KMS-11 (cell line): Measurements from ENCODE around the gene CTCF.

Experiments
- H2AFZ ChIP-seq: fragments of 200-600 bp; sonication (generic); 2 replicates; pipeline ENCODE4 v1.6.1; 2016; ENCODE audit warnings: antibody characterized with exemption, mixed run types, low read depth
- H3K27ac ChIP-seq: fragments of 200-600 bp; sonication (generic); 2 replicates; pipeline ENCODE4 v1.6.1; 2016; ENCODE audit warnings: mild to moderate bottlenecking, mixed run types
- H3K27me3 ChIP-seq: fragments of 200-600 bp; sonication (generic); 2 replicates; pipeline ENCODE4 v1.6.1; 2017; ENCODE audit warnings: mild to moderate bottlenecking, low read depth, mixed run types, moderate library complexity; ENCODE audit not compliant: insufficient read depth
- H3K36me3 ChIP-seq: fragments of 200-600 bp; sonication (generic); 2 replicates; pipeline ENCODE4 v1.6.1; 2017; ENCODE audit warnings: mild to moderate bottlenecking, mixed run types; ENCODE audit not compliant: insufficient read depth
- H3K4me1 ChIP-seq: fragments of 200-600 bp; sonication (generic); 2 replicates; pipeline ENCODE4 v1.6.1; 2016; ENCODE audit warnings: mild to moderate bottlenecking, low read depth, mixed run types; ENCODE audit not compliant: poor library complexity, severe bottlenecking
- H3K4me2 ChIP-seq: fragments of 200-600 bp; sonication (generic); 2 replicates; pipeline ENCODE4 v1.7.0; 2016; ENCODE audit warnings: mild to moderate bottlenecking, mixed run types
- H3K4me3 ChIP-seq: fragments of 200-600 bp; sonication (generic); IDR thresholded peaks from 2 replicates; pipeline ENCODE4 v1.6.1; 2017; ENCODE audit warnings: low read depth, low read length, mixed read lengths; ENCODE audit not compliant: insufficient read depth
- H3K79me2 ChIP-seq: fragments of 200-600 bp; sonication (generic); 2 replicates; pipeline ENCODE4 v1.6.1; 2016; ENCODE audit warnings: low read depth, mixed run types; ENCODE audit not compliant: insufficient read depth
- H3K9ac ChIP-seq: fragments of 200-600 bp; sonication (generic); 2 replicates; pipeline ENCODE4 v1.6.1; 2016; ENCODE audit warnings: mild to moderate bottlenecking, mixed run types
- H4K20me1 ChIP-seq: fragments of 200-600 bp; sonication (generic); 2 replicates; pipeline ENCODE4 v1.6.1; 2016; ENCODE audit warnings: mild to moderate bottlenecking, mixed run types; ENCODE audit not compliant: insufficient read depth
- TF ChIP-seq, protein P1 (sequence below): fragments of 200-600 bp; sonication (generic); conservative IDR thresholded peaks from 2 replicates; pipeline ENCODE4 v1.6.1; 2017; ENCODE audit warnings: low read depth, mild to moderate bottlenecking, antibody characterized with exemption, low read length, moderate library complexity, mixed read lengths

CTCF gene

DNA sequence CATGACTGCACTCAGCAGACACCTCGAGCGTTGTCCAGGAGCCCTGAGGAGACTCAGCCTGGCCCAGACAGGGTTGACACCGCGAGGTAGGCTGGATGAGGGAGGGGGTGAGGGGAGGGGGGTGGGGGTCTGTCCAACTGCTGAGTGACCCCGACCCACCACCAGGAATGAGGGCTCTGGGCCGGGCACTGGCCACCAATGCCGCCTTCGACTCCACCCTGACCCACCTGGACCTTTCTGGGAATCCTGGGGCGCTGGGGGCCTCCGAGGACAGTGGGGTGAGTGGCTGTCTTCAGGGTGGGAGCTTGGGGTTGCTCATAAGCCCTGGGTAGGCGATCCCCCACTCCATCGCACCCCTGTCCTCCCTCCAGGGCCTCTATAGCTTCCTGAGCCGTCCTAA, 85.4 kb downstream of the CTCF start:
- Histone ChIP-seq H3K9ac (no peak overlapping the region), H3K36me3 (no peaks in the 10 kb centered on the region; the same call in 1 of the 2 replicates), H3K4me3 (no peak overlapping the region), H3K79me2 (peaks cover 10% of the 10 kb centered on the region; the same call in 1 of the 2 replicates), H4K20me1 (no peaks in the 10 kb centered on the region), H3K27ac (no peak overlapping the region), H3K4me1 (peaks cover 12% of the 10 kb centered on the region), H3K4me2 (no peak overlapping the region), H3K27me3 (no peaks in the 10 kb centered on the region), H2AFZ (no peak overlapping the region)
- TF ChIP-seq, protein P1, sequence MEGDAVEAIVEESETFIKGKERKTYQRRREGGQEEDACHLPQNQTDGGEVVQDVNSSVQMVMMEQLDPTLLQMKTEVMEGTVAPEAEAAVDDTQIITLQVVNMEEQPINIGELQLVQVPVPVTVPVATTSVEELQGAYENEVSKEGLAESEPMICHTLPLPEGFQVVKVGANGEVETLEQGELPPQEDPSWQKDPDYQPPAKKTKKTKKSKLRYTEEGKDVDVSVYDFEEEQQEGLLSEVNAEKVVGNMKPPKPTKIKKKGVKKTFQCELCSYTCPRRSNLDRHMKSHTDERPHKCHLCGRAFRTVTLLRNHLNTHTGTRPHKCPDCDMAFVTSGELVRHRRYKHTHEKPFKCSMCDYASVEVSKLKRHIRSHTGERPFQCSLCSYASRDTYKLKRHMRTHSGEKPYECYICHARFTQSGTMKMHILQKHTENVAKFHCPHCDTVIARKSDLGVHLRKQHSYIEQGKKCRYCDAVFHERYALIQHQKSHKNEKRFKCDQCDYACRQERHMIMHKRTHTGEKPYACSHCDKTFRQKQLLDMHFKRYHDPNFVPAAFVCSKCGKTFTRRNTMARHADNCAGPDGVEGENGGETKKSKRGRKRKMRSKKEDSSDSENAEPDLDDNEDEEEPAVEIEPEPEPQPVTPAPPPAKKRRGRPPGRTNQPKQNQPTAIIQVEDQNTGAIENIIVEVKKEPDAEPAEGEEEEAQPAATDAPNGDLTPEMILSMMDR, result no peak

- TF ChIP-seq, protein P1, result no peak
- Histone ChIP-seq H2AFZ (no peak overlapping the region), H3K79me2 (peaks cover 10% of the 10 kb centered on the region; the same call in 1 of the 2 replicates), H3K36me3 (no peaks in the 10 kb centered on the region; the same call in 1 of the 2 replicates), H3K27ac (no peak overlapping the region), H3K27me3 (no peaks in the 10 kb centered on the region), H3K9ac (no peak overlapping the region), H4K20me1 (no peaks in the 10 kb centered on the region), H3K4me1 (peaks cover 12% of the 10 kb centered on the region), H3K4me2 (no peak overlapping the region), H3K4me3 (no peak overlapping the region)
Measured at GRCh38 chr16:67648088-67648763, 85.9 kb downstream of the CTCF start.

DNA sequence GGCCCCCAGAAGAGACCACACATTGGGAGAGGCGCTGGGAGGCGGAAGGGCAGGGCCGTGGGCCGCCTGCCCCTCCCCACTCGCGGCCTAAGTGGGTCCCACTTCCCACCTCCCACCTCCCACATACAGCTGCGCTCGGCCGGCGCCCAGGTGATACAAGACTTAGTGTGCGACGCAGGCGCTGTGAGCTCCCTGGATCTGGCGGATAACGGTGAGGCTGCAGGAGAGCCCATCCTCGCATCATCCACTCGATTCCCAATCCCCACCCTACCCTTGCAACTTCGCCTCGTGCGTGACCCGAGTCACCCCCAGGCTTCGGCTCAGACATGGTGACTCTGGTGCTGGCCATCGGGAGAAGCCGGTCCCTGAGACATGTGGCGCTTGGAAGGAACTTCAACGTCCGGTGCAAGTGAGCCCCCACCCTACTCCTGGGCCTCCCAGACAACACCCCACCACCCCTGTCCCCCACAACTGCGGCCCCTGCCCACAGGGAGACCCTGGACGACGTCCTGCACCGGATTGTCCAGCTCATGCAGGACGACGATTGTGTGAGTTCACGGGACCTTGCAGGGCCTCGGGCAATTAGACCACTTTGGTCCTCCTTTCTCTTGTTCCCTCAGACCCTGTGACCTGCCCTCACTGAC, 86.6 kb downstream of the CTCF start:
- Histone ChIP-seq H3K4me3 (no peak overlapping the region), H2AFZ (no peak overlapping the region), H3K4me1 (peaks cover 12% of the 10 kb centered on the region), H3K27ac (no peak overlapping the region), H3K27me3 (no peaks in the 10 kb centered on the region), H3K36me3 (no peaks in the 10 kb centered on the region; the same call in 1 of the 2 replicates), H3K79me2 (peaks cover 10% of the 10 kb centered on the region; the same call in 1 of the 2 replicates), H3K4me2 (no peak overlapping the region), H4K20me1 (no peaks in the 10 kb centered on the region), H3K9ac (no peak overlapping the region)
- TF ChIP-seq, protein P1, result no peak

DNA sequence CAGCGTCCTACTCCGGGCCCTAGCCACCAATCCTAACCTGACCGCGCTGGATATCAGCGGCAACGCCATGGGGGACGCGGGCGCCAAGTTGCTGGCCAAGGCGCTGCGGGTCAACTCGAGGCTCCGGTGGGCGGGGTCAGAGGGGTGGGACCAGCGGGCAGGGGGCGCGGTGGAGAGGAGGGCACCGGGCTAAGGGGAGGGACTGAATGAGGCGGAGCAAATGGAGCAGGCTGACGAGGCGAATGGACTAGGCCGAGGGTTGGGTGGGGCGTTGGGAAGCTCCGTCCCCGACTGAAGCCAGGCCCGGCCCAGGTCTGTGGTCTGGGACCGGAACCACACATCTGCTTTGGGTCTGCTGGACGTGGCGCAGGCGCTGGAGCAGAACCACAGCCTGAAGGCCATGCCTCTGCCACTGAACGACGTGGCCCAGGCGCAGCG, 87.2 kb downstream of the CTCF start:
- TF ChIP-seq, protein P1, result no peak
- Histone ChIP-seq H3K4me1 (peaks cover 6% of the 10 kb centered on the region), H3K9ac (no peak overlapping the region), H3K79me2 (peaks cover 10% of the 10 kb centered on the region; the same call in 1 of the 2 replicates), H3K4me2 (no peak overlapping the region), H3K4me3 (no peak overlapping the region), H3K36me3 (no peaks in the 10 kb centered on the region; the same call in 1 of the 2 replicates), H4K20me1 (no peaks in the 10 kb centered on the region), H2AFZ (no peak overlapping the region), H3K27me3 (no peaks in the 10 kb centered on the region), H3K27ac (no peak overlapping the region)
